ENCODE results near the gene ARMC5.

The ARMC5 gene

GRCh38 chr16:31455601-31456314 is 3.5 kb upstream of the ARMC5 start:
- 89% methylated on average over 17 of the region's 17 CpGs for WGBS
- no peak overlapping the region for H2AFZ ChIP-seq (ENCODE audit: low read depth, low read length)
- H3K27me3 ChIP-seq (ENCODE audit: control insufficient read depth in 1 of 2, insufficient read depth in 1 of 2, low read length in 2 of 2) = no peaks in the 10 kb centered on the region
- no peak for DNase-seq
- H3K36me3 ChIP-seq (ENCODE audit: control insufficient read depth in 1 of 2, insufficient read depth in 2 of 2, low read depth in 1 of 2, low read length in 2 of 2) = peaks cover 10 to 21% of the 10 kb centered on the region in 2 experiments
- H3K79me1 ChIP-seq (replicated peaks; ENCODE audit: low read length, poor library complexity, severe bottlenecking) = peaks cover 17% of the 10 kb centered on the region
- H3K14ac ChIP-seq (ENCODE audit: low read length in 2 of 2) = no peak overlapping the region
- no peak overlapping the region for H2BK15ac ChIP-seq (ENCODE audit: low read depth, poor library complexity, severe bottlenecking)
- H4K91ac ChIP-seq (ENCODE audit: low read length) = peak overlapping the region; percentile 21
- H3K4me1 ChIP-seq (ENCODE audit: control insufficient read depth, insufficient read depth, low read depth, low read length) = peaks cover 45% of the 10 kb centered on the region
- no peaks in the 10 kb centered on the region for H3K9me3 ChIP-seq (ENCODE audit: control insufficient read depth, low read length)
- no peak overlapping the region for H2AK5ac ChIP-seq (ENCODE audit: low read length, severe bottlenecking)
- no peak overlapping the region for H2BK120ac ChIP-seq (ENCODE audit: low read depth, low read length)
- H4K8ac ChIP-seq (ENCODE audit: low read length) = no peak overlapping the region
- H2BK5ac ChIP-seq (ENCODE audit: low read depth, low read length, poor library complexity, severe bottlenecking) = no peak overlapping the region
- no peak overlapping the region for H3K4ac ChIP-seq (ENCODE audit: low read depth in 1 of 2, low read length in 2 of 2)
- H3K18ac ChIP-seq (ENCODE audit: low read depth in 1 of 2, low read length in 2 of 2) = no peak overlapping the region
- no peak overlapping the region for H2BK12ac ChIP-seq (ENCODE audit: low read length in 2 of 2)
- peak overlapping the region in 1 of 2 experiments; percentile 27 for H3K4me3 ChIP-seq (ENCODE audit: insufficient read depth in 1 of 2, low read depth in 1 of 2, low read length in 2 of 2)
- H3K4me2 ChIP-seq (ENCODE audit: low read length, poor library complexity, severe bottlenecking) = no peak overlapping the region
- no peak overlapping the region for H3K23ac ChIP-seq (ENCODE audit: low read length in 2 of 2)
- peak overlapping the region; percentile 22 for H3K9ac ChIP-seq (ENCODE audit: low read length)
- H3K27ac ChIP-seq (ENCODE audit: low read length, poor library complexity, severe bottlenecking) = no peak overlapping the region

DNA sequence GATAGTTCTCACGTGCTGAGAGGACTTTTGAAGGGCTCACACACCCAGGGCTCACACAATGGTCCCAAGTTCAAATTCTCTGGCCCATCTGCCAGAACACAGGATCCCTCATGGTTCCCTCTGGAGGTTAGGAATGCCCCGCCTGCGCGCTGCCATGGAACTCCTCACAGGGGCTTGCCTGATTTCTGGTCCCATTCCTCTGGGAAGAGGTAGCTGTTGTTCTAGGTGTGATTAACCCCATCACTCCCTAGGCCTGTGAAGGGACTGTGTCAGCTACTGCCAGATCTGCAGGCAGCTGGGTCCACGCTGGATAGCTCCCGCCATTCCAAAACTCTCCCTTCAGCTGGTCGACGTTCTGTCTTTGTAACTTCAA is 2.3 kb upstream of the ARMC5 start:
- Histone ChIP-seq H2BK120ac (ENCODE audit: low read depth, low read length) (no peak overlapping the region), H3K14ac (ENCODE audit: low read length in 2 of 2) (no peak overlapping the region), H2AFZ (ENCODE audit: low read depth, low read length) (no peak overlapping the region)

DNA sequence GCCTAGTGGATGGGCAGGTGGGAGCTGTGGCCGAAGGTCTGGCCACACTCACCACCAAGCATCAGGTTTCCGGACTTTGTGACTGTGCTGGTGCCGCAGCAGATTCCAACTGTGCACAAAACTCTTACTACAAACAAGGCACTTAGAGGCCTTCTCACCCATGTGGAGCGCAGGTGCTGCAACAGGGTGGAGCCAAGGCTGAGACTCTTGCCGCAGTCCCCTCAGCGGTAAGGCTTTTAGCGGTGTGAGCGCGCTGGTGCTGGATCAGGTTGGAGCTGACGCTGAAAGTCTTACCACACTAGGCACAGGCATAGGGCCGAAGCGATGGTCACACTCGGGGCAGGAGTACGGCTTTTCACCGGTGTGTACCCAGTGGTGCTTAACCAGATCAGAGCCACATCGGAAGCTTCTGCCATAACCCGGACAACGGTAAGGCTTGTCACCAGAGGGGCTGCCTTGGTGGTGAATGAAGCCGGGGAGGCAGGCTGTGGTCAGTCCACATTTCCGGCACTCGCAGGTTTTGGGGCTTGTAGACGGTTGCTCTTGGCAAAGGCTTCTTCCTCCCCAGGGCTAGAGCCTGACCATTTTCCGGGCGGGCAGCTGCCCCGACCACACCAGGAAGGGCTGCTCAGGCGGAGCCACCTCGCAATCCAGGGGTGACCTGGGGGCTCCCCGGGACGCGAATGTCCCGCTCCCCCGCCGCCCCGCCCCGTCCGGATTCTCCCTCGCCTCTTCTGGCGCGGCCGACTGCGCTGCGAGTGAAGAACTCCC is 1.0 kb upstream of the ARMC5 start:
- H3K27me3 ChIP-seq (ENCODE audit: control insufficient read depth in 1 of 2, insufficient read depth in 1 of 2, low read length in 2 of 2) = no peaks in the 10 kb centered on the region
- H3K4me1 ChIP-seq (ENCODE audit: control insufficient read depth, insufficient read depth, low read depth, low read length) = peaks cover 34% of the 10 kb centered on the region
- H2AK5ac ChIP-seq (ENCODE audit: low read length, severe bottlenecking) = no peak overlapping the region
- H2BK5ac ChIP-seq (ENCODE audit: low read depth, low read length, poor library complexity, severe bottlenecking) = peak overlapping the region; percentile 68
- peak overlapping the region; percentile 99 for H3K9ac ChIP-seq (ENCODE audit: low read length)
- DNase-seq = peak; percentile 65
- peak overlapping the region; percentile 84 to 89 for H3K18ac ChIP-seq (ENCODE audit: low read depth in 1 of 2, low read length in 2 of 2)
- peak overlapping the region; percentile 95 for H3K27ac ChIP-seq (ENCODE audit: low read length, poor library complexity, severe bottlenecking)
- H3K14ac ChIP-seq (ENCODE audit: low read length in 2 of 2) = peak overlapping the region in 1 of 2 experiments; percentile 9
- H3K23ac ChIP-seq (ENCODE audit: low read length in 2 of 2) = no peak overlapping the region
- H2BK15ac ChIP-seq (ENCODE audit: low read depth, poor library complexity, severe bottlenecking) = peak overlapping the region; percentile 2
- peak overlapping the region; percentile 79 to 87 for H3K4me3 ChIP-seq (ENCODE audit: insufficient read depth in 1 of 2, low read depth in 1 of 2, low read length in 2 of 2)
- no peak overlapping the region for H2AFZ ChIP-seq (ENCODE audit: low read depth, low read length)
- no peak overlapping the region for H2BK12ac ChIP-seq (ENCODE audit: low read length in 2 of 2)
- WGBS = 5% methylated on average over 42 of the region's 42 CpGs
- peaks cover 31% of the 10 kb centered on the region for H3K79me1 ChIP-seq (replicated peaks; ENCODE audit: low read length, poor library complexity, severe bottlenecking)
- no peaks in the 10 kb centered on the region for H3K9me3 ChIP-seq (ENCODE audit: control insufficient read depth, low read length)
- H4K91ac ChIP-seq (ENCODE audit: low read length) = peak overlapping the region; percentile 40
- H3K4ac ChIP-seq (ENCODE audit: low read depth in 1 of 2, low read length in 2 of 2) = peak overlapping the region in 1 of 2 experiments; percentile 10
- H4K8ac ChIP-seq (ENCODE audit: low read length) = peak overlapping the region; percentile 8
- H3K36me3 ChIP-seq (ENCODE audit: control insufficient read depth in 1 of 2, insufficient read depth in 2 of 2, low read depth in 1 of 2, low read length in 2 of 2) = peaks cover 28 to 36% of the 10 kb centered on the region in 2 experiments
- H3K4me2 ChIP-seq (ENCODE audit: low read length, poor library complexity, severe bottlenecking) = peak overlapping the region; percentile 83
- H2BK120ac ChIP-seq (ENCODE audit: low read depth, low read length) = no peak overlapping the region

More for the DNA sequence above, 2.3 kb upstream of the ARMC5 start:
- Histone ChIP-seq H3K79me1 (replicated peaks; ENCODE audit: low read length, poor library complexity, severe bottlenecking) (peaks cover 23% of the 10 kb centered on the region), H2AK5ac (ENCODE audit: low read length, severe bottlenecking) (no peak overlapping the region), H3K4ac (ENCODE audit: low read depth in 1 of 2, low read length in 2 of 2) (peak overlapping the region in 1 of 2 experiments; percentile 30), H3K4me2 (ENCODE audit: low read length, poor library complexity, severe bottlenecking) (no peak overlapping the region), H3K9ac (ENCODE audit: low read length) (peak overlapping the region; percentile 99), H2BK15ac (ENCODE audit: low read depth, poor library complexity, severe bottlenecking) (no peak overlapping the region), H4K91ac (ENCODE audit: low read length) (no peak overlapping the region), H3K4me1 (ENCODE audit: control insufficient read depth, insufficient read depth, low read depth, low read length) (peaks cover 41% of the 10 kb centered on the region), H3K27ac (ENCODE audit: low read length, poor library complexity, severe bottlenecking) (no peak overlapping the region), H3K9me3 (ENCODE audit: control insufficient read depth, low read length) (no peaks in the 10 kb centered on the region), H2BK12ac (ENCODE audit: low read length in 2 of 2) (no peak overlapping the region), H3K23ac (ENCODE audit: low read length in 2 of 2) (no peak overlapping the region), H3K27me3 (ENCODE audit: control insufficient read depth in 1 of 2, insufficient read depth in 1 of 2, low read length in 2 of 2) (no peaks in the 10 kb centered on the region), H3K18ac (ENCODE audit: low read depth in 1 of 2, low read length in 2 of 2) (no peak overlapping the region), H4K8ac (ENCODE audit: low read length) (no peak overlapping the region), H3K4me3 (ENCODE audit: insufficient read depth in 1 of 2, low read depth in 1 of 2, low read length in 2 of 2) (peak overlapping the region in 1 of 2 experiments; percentile 87), H3K36me3 (ENCODE audit: control insufficient read depth in 1 of 2, insufficient read depth in 2 of 2, low read depth in 1 of 2, low read length in 2 of 2) (peaks cover 15 to 24% of the 10 kb centered on the region in 2 experiments), H2BK5ac (ENCODE audit: low read depth, low read length, poor library complexity, severe bottlenecking) (no peak overlapping the region)
- 92% methylated on average over 8 of the region's 8 CpGs for WGBS
- no peak for DNase-seq

Measured in mesenchymal stem cell (in vitro differentiated cells and primary cell).